ENCODE results near the gene RPA3. TPM values are rescaled to one million over a fixed set of nuclear protein-coding genes. Genes with fewer than 3 reads are reported as not detected.

Gene RPA3
- total and polyA plus RNA-seq, 2 donors (not counting 3 experiments of a cell fraction or from before 2014, with no cell fraction given), result 15.6 to 34.4 TPM

GRCh38 chr7:7641129-7641663, 77.2 kb downstream of the RPA3 start:
- Histone ChIP-seq H3K27me3 (ENCODE audit: control insufficient read depth in 2 of 2, insufficient read depth in 2 of 2, low read length in 2 of 2) (no peaks in the 10 kb centered on the region), H3K9ac (replicated peaks; ENCODE audit: extremely low read depth, insufficient read depth, low read length) (peak overlapping the region; percentile 80), H3K4me1 (ENCODE audit: control insufficient read depth, extremely low read depth, insufficient read depth, low read length) (peaks cover 8% of the 10 kb centered on the region), H3K27ac (ENCODE audit: insufficient read depth, low read depth, low read length) (peak overlapping the region; percentile 21), H3K4me2 (ENCODE audit: insufficient read depth, low read length) (peak overlapping the region; percentile 84), H3K9me3 (replicated peaks; ENCODE audit: control insufficient read depth, insufficient read depth, low read length) (no peaks in the 10 kb centered on the region), H4K20me1 (replicated peaks; ENCODE audit: control insufficient read depth, extremely low read depth, insufficient read depth, low read length) (no peaks in the 10 kb centered on the region), H3K79me2 (ENCODE audit: control insufficient read depth, insufficient read depth, low read length) (no peaks in the 10 kb centered on the region), H3K36me3 (ENCODE audit: control insufficient read depth in 2 of 2, extremely low read depth in 1 of 2, insufficient read depth in 2 of 2, low read length in 2 of 2) (no peaks in the 10 kb centered on the region), H3K4me3 (replicated peaks in 1 of 3; ENCODE audit: insufficient read depth in 1 of 3, low read depth in 1 of 3, low read length in 3 of 3) (peak overlapping the region; percentile 66 to 93 (median 79)), H2AFZ (ENCODE audit: low read depth, low read length) (peak overlapping the region; percentile 88), H3K9me1 (replicated peaks; ENCODE audit: control insufficient read depth, extremely low read depth, insufficient read depth, low read length) (no peaks in the 10 kb centered on the region)
- no peak for TF ChIP-seq POLR2A (IDR thresholded peaks at IDR 0.05; ENCODE audit: low read depth, low read length)
- DNase-seq (ENCODE audit: low read depth, low spot score) (no peak), FAIRE-seq (no peak)
- ChIA-PET CTCF (interaction anchor here (0.9 to 4.6 kb wide), 5 partner anchors 40 to 655 kb away, joined by 4 to 21 read pairs (median 8); no protein-coding TSS in a partner anchor), POLR2A (no interaction called here)
- intact Hi-C loops (cut with micrococcal nuclease), result no loop called here
- dilution Hi-C loops (cut with MboI; ENCODE audit: extremely low pct_ligation_motif_present, low sequenced_read_pairs), result no loop called here
- BruUV-seq (replicated peaks), result no TSS peak

DNA sequence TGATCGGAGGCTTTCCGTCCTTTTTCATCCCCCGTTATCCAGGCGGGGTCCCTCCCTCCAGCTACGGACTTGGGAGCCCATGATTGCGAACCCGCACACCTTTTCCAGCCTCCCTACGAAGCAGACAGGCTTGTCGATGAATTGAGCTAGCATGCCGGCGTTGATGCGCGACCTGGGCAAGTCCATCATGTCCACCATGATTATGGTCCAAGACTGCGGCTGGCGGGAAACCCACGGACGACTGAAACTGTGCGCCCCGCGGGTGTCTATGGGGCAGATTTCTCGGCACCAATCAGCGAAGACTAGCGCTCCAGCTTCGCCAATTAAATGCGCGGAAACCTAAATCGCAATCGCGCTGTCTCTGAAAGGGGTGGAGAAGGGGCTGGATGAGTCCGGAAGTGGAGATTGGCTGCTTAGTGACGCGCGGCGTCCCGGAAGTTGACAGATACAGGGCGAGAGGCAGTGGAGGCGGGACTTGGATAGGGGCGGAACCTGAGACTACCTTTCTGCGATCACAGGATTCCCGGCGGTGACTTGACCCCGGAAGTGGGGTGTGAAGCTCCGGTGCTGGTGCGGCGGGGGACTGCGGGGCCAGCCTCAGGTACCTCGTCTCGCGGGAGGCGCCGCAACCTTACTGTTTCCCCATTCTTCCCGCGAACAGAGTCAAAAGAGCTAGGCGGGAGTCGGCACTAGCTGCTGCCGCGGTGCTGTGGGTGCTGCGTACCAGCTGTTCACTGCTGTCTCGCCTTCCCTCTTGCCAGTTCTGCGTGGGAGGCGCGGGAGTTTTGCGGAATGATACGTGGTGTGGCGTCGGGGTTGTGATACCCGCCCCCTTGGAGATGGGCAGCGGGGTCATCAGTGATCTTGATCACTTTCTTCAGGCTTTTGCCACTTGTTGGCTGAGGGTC, 77.9 kb downstream of the RPA3 start, which contains the start of gene UMAD1:
TSS of gene UMAD1 (plus strand) at position 532 of the 908 bp plus-strand sequence. CDS start 32,620 bp downstream, outside the sequence.
- CTCF ChIA-PET, result interaction anchor here (0.9 to 4.6 kb wide), 6 partner anchors 41 to 656 kb away, joined by 3 to 21 read pairs (median 6); no protein-coding TSS in a partner anchor
- POLR2A ChIA-PET, result interaction anchor here (0.6 kb wide), 1 partner anchor 377 kb away, joined by 4 read pairs; no protein-coding TSS in a partner anchor
- dilution Hi-C loops (cut with MboI; ENCODE audit: extremely low pct_ligation_motif_present, low sequenced_read_pairs), result no loop called here

More for the DNA sequence above, 77.9 kb downstream of the RPA3 start, which contains the start of gene UMAD1:
- TF ChIP-seq MYC (IDR thresholded peaks at IDR 0.05; ENCODE audit: low read depth, low read length) (no peak), FOS (IDR thresholded peaks at IDR 0.05; ENCODE audit: borderline replicate concordance, insufficient read depth, low read length) (no peak), POLR2AphosphoS5 (IDR thresholded peaks at IDR 0.05; ENCODE audit: insufficient read depth, low read depth, low read length) (peak; percentile 75), JUN (IDR thresholded peaks at IDR 0.05; ENCODE audit: borderline replicate concordance, insufficient read depth, insufficient read length, low read depth) (no peak), POLR2A (IDR thresholded peaks at IDR 0.05; ENCODE audit: low read depth, low read length) (peak; percentile 78), GATA2 (IDR thresholded peaks at IDR 0.05; ENCODE audit: insufficient read depth, insufficient read length, low read depth, low read length) (no peak), EZH2 (IDR thresholded peaks at IDR 0.05; ENCODE audit: borderline replicate concordance, low read depth, low read length, severe bottlenecking) (no peak)
- TF ChIP-seq, protein P1, sequence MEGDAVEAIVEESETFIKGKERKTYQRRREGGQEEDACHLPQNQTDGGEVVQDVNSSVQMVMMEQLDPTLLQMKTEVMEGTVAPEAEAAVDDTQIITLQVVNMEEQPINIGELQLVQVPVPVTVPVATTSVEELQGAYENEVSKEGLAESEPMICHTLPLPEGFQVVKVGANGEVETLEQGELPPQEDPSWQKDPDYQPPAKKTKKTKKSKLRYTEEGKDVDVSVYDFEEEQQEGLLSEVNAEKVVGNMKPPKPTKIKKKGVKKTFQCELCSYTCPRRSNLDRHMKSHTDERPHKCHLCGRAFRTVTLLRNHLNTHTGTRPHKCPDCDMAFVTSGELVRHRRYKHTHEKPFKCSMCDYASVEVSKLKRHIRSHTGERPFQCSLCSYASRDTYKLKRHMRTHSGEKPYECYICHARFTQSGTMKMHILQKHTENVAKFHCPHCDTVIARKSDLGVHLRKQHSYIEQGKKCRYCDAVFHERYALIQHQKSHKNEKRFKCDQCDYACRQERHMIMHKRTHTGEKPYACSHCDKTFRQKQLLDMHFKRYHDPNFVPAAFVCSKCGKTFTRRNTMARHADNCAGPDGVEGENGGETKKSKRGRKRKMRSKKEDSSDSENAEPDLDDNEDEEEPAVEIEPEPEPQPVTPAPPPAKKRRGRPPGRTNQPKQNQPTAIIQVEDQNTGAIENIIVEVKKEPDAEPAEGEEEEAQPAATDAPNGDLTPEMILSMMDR (IDR thresholded peaks at IDR 0.05; ENCODE audit: extremely low read depth in 1 of 2, insufficient read depth in 1 of 2, low read depth in 1 of 2, low read length in 2 of 2), result no peak
- H4K20me1 ChIP-seq (replicated peaks; ENCODE audit: control insufficient read depth, extremely low read depth, insufficient read depth, low read length), result no peaks in the 10 kb centered on the region
- no peaks in the 10 kb centered on the region for H3K9me1 ChIP-seq (replicated peaks; ENCODE audit: control insufficient read depth, extremely low read depth, insufficient read depth, low read length)
- H3K79me2 ChIP-seq (ENCODE audit: control insufficient read depth, insufficient read depth, low read length), result no peaks in the 10 kb centered on the region
- peak within 1 kb of the TSS; percentile 80 for H3K9ac ChIP-seq (replicated peaks; ENCODE audit: extremely low read depth, insufficient read depth, low read length)
- TSS peak; percentile 65 for BruUV-seq (replicated peaks)
- peaks cover 8% of the 10 kb centered on the region for H3K4me1 ChIP-seq (ENCODE audit: control insufficient read depth, extremely low read depth, insufficient read depth, low read length)
- peak; percentile 98 for DNase-seq (ENCODE audit: low read depth, low spot score)
- H3K9me3 ChIP-seq (replicated peaks; ENCODE audit: control insufficient read depth, insufficient read depth, low read length), result no peaks in the 10 kb centered on the region
- peak within 1 kb of the TSS; percentile 21 for H3K27ac ChIP-seq (ENCODE audit: insufficient read depth, low read depth, low read length)
- H3K36me3 ChIP-seq (ENCODE audit: control insufficient read depth in 2 of 2, extremely low read depth in 1 of 2, insufficient read depth in 2 of 2, low read length in 2 of 2), result no peaks in the 10 kb centered on the region
- FAIRE-seq, result peak; percentile 99
- H3K4me2 ChIP-seq (ENCODE audit: insufficient read depth, low read length), result peak within 1 kb of the TSS; percentile 91
- H3K27me3 ChIP-seq (ENCODE audit: control insufficient read depth in 2 of 2, insufficient read depth in 2 of 2, low read length in 2 of 2), result no peaks in the 10 kb centered on the region
- H3K4me3 ChIP-seq (replicated peaks in 1 of 3; ENCODE audit: insufficient read depth in 1 of 3, low read depth in 1 of 3, low read length in 3 of 3), result peak within 1 kb of the TSS; percentile 66 to 93 (median 79)
- intact Hi-C loops (cut with micrococcal nuclease), result loop anchor here (1.0 kb wide), 3 partner anchors 73 to 621 kb away; partner anchors contain the start of gene GLCCI1
- H2AFZ ChIP-seq (ENCODE audit: low read depth, low read length), result peak within 1 kb of the TSS; percentile 94
